Lower leg skin (tissue), 4 donors: Measurements from ENCODE around the gene MYMX. TPM values are rescaled to one million over a fixed set of nuclear protein-coding genes. Genes with fewer than 3 reads are reported as not detected.

Experiments used
- DNase-seq, 2 donors: peaks; one replicate each; pipeline ENCODE4 v3.0.0-alpha.2; 2019; ENCODE audit warnings: low spot score in 2 of 2
- H3K4me3 ChIP-seq: fragments of 200-600 bp; sonication (generic); 2 replicates; pipeline ENCODE4 v1.5.1; 2017; ENCODE audit warnings: mild to moderate bottlenecking, low read depth; ENCODE audit not compliant: poor library complexity, severe bottlenecking
- POLR2A ChIP-seq, 2 donors: fragments of 450-650 bp; IDR thresholded peaks; one replicate each; pipeline ENCODE4 v1.6.1; 2016 to 2017; ENCODE audit warnings: antibody characterized with exemption in 2 of 2, mild to moderate bottlenecking in 1 of 2, moderate library complexity in 1 of 2
- WGBS, 2 donors: methylation state at CpG; one replicate each; pipeline ENCODE4 v1.1.5; 2018; 5-methylcytosine and 5-hydroxymethylcytosine counted together
- intact Hi-C: fragments of 100-400 bp; cut with DNase I; formaldehyde crosslinking; loops from one replicate; pipeline ENCODE4 v1.15.0; 2023; ENCODE audit warnings: low total_unique reads
- total RNA-seq, 4 donors: library from RNA; depleted of rRNA; stranded (reverse); fragments of >200 nt; gene quantifications; one replicate each; pipeline ENCODE4 v1.1.0, GENCODE V29; 2016
- TF ChIP-seq, protein P1 (sequence below), 3 donors: fragments of 450-650 bp; IDR thresholded peaks; one replicate each; pipeline ENCODE4 v1.5.1; 2016; ENCODE audit warnings: antibody characterized with exemption in 3 of 3, mild to moderate bottlenecking in 3 of 3, moderate library complexity in 2 of 3

MYMX gene
- total RNA-seq, 4 donors from 2014 or later, result 0.69 TPM; not detected in 3

DNA sequence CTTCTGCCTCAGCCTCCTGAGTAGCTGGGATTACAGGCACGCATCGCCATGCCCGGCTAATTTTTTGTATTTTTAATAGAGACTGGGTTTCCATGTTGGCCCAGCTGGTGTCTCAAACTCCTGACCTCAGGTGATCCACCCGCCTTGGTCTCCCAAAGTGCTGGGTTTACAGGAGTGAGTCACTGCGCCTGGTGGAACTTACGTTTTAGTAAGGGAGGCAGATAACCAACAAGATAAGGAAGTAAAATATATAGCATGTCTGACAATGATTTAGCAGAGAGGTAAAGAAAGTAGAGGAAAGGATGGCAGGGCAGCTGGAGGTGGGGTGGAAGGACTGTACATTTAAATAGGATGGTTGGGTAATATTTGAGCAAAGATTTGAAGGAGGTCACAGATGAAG lies 12.8 kb upstream of the MYMX start:
- no peak for DNase-seq
- intact Hi-C loops, result no loop called here
- H3K4me3 ChIP-seq, result no peak overlapping the region
- no peak for TF ChIP-seq POLR2A (IDR thresholded peaks at IDR 0.05)
- TF ChIP-seq, protein P1, sequence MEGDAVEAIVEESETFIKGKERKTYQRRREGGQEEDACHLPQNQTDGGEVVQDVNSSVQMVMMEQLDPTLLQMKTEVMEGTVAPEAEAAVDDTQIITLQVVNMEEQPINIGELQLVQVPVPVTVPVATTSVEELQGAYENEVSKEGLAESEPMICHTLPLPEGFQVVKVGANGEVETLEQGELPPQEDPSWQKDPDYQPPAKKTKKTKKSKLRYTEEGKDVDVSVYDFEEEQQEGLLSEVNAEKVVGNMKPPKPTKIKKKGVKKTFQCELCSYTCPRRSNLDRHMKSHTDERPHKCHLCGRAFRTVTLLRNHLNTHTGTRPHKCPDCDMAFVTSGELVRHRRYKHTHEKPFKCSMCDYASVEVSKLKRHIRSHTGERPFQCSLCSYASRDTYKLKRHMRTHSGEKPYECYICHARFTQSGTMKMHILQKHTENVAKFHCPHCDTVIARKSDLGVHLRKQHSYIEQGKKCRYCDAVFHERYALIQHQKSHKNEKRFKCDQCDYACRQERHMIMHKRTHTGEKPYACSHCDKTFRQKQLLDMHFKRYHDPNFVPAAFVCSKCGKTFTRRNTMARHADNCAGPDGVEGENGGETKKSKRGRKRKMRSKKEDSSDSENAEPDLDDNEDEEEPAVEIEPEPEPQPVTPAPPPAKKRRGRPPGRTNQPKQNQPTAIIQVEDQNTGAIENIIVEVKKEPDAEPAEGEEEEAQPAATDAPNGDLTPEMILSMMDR (IDR thresholded peaks at IDR 0.05), result no peak
- 50 to 78% methylated on average over 6 of the region's 6 CpGs for WGBS, 2 donors

DNA sequence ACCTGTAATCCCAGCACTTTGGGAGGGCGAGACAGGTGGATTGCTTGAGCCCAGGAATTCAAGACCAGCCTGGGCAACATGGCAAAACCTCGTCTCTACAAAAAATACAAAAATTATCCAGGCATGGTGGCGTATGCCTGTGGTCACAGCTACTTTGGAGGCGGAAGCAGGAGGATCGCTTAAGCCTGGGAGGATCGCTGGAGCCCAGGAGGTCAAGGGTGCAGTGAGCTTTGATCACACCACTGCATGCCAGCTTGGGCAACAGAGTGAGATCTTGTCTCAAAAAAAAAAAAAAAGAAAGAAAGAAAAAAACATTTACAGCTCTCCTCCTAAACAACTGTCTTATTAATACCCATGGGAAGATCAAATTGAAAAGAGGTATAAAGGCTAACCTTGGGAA lies 8.8 kb upstream of the MYMX start:
- TF ChIP-seq POLR2A (IDR thresholded peaks at IDR 0.05), result no peak
- TF ChIP-seq, protein P1 (IDR thresholded peaks at IDR 0.05), result no peak
- intact Hi-C loops, result no loop called here
- H3K4me3 ChIP-seq, result no peak overlapping the region
- WGBS, 2 donors, result 93 to 95% methylated on average over 6 of the region's 6 CpGs
- no peak for DNase-seq

DNA sequence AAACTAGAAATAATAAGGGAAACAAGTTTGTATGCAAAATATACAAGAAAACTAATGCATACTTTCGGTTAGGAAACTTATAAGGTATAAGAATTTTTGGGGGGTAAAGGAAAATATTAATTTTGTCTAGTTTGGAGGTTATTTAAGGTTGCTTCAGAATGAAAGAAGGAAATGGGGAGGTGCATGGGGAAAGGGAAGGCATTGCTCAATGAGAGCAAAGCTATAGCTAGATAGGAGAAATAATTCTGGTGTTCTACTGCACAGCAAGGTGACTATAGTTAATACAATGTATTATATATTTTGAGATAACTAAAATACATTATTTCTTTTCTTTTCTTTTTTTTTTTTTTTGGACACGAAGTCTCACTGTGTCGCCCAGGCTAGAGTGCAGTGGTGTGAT lies 5.4 kb upstream of the MYMX start:
- intact Hi-C loops, result no loop called here
- H3K4me3 ChIP-seq, result no peak overlapping the region
- WGBS, 2 donors, result 73 to 93% methylated on average over 3 of the region's 3 CpGs
- TF ChIP-seq POLR2A (IDR thresholded peaks at IDR 0.05), result no peak
- TF ChIP-seq, protein P1 (IDR thresholded peaks at IDR 0.05), result no peak
- no peak for DNase-seq

DNA sequence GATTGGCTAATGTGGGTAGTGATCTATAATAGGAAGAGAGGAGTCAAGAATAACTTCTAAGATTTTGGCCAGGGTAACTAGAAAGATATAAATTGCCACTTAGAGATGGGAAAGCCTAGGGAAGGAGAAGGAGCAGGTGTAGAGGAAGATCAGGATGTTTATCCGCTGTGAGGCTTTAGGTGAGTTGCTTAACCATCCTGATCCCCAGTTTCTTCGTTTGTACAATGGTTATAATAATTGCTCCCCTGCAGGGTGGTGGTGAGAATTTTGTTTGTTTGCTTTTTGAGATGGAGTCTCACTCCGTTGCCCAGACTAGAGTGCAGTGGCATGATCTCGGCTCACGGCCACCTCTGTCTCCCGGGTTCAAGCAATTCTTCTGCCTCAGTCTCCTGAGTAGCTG lies 2.4 kb upstream of the MYMX start:
- H3K4me3 ChIP-seq, result no peak overlapping the region
- intact Hi-C loops, result no loop called here
- TF ChIP-seq POLR2A (IDR thresholded peaks at IDR 0.05), result no peak
- TF ChIP-seq, protein P1 (IDR thresholded peaks at IDR 0.05), result no peak
- 93 to 94% methylated on average over 6 of the region's 6 CpGs for WGBS, 2 donors
- no peak for DNase-seq

DNA sequence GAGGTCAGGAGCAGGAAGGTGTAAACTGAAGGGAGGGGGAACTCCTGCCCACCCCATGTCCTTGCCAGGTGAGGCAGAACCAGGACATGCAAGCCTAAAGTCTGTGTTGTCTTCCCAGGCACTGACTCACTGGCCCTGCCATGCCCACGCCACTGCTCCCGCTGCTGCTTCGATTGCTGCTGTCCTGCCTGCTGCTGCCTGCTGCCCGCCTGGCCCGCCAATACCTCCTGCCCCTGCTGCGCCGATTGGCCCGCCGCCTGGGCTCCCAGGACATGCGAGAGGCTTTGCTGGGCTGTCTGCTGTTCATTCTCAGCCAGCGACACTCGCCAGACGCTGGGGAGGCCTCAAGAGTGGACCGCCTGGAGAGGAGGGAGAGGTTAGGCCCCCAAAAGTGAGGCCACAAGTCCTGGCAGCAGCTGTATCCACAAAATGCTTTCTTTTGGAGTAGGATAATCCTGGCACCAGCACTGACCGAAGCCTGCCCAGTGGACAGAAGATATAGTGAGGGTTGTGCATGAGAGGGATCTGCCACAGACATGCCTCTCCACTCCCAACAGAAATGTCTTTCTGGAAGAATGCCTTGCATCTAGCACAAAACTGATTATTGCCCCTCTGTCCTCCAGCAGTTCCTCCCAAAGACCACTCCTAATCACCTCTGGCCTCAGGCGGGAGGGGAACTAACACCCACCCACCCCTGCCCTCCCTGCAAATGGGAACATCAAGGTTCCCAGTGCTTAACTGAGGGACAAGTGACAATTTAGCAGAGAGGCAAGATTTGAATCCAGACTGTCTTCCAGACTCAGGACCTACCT lies 812 bp downstream of the MYMX start:
- H3K4me3 ChIP-seq, result no peak overlapping the region
- 74% methylated on average over 16 of the region's 16 CpGs for WGBS, 2 donors
- DNase-seq, result no peak
- TF ChIP-seq, protein P1 (IDR thresholded peaks at IDR 0.05), result no peak
- no peak for TF ChIP-seq POLR2A (IDR thresholded peaks at IDR 0.05)
- intact Hi-C loops, result no loop called here
